HG02885 (cell line): ENCODE measurements around the gene TOMM6.
A peak's percentile ranks its signal among the peaks of the same experiment; 100 is the strongest.
"Not testable (repeated sequence)": the region's sequence is repeated elsewhere in the genome, so short reads cannot be mapped to it uniquely, and the experiment has no call there.

Experiments used
- ATAC-seq: cut with Tn5 transposase; IDR thresholded peaks from one replicate; pipeline ENCODE4 v1.9.1; 2021; ENCODE audit warnings: mild to moderate bottlenecking; ENCODE audit not compliant: unreplicated experiment, poor library complexity

Gene TOMM6

GRCh38 chr6:41783106-41783780 is 4.3 kb upstream of the TOMM6 start:
- no peak for ATAC-seq

- no peak for ATAC-seq
Observed at GRCh38 chr6:41784581-41785171, 2.8 kb upstream of the TOMM6 start.

DNA sequence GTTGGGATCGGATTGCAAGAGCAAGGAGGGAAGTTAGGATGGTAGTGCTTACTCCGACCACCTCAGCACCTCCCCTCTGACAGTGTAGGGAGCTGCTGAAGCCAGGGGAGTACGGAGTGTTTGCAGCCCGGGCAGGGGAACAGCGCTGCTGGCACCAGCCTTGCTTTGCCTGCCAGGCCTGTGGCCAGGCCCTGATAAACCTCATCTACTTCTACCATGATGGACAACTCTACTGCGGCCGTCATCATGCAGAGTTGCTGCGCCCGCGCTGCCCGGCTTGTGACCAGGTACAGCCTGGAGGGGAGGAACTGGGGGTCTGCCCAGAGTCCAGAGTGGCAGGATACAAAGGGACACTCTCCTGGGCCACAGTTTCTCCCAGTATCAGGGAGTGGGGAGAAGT is 2.2 kb upstream of the TOMM6 start:
- no peak for ATAC-seq

DNA sequence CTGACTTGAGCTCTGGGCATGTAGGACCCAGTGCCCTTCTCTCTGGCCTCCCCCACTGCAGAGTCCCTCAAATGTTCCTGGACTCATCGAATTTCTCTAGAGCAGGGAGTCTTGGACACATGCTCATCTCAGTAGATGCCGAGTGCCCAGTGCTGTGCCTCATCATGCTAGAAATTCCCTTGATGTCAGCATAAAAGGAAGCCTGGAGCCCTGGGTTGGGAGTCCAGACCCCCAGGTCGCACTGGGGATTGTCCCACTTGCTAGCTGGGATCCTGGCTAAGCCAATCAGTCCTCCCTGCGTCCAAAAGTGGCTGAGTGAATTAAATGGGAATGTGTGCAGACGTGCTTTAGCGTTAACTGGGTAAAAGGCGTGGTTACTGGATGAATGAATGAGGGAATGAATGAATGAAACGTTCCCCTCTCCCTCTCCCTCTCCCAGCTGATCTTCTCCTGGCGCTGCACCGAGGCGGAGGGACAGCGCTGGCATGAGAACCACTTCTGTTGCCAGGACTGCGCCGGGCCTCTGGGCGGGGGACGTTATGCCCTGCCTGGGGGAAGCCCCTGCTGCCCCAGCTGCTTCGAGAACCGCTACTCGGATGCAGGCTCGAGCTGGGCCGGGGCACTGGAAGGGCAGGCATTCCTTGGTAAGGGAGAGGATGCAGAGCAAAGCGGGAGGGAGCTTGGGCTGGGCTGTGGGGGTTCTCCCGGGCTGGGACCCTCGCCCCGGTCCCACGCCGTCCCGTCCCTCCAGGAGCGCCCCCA is 1.6 kb upstream of the TOMM6 start:
- ATAC-seq = peak; percentile 1

DNA sequence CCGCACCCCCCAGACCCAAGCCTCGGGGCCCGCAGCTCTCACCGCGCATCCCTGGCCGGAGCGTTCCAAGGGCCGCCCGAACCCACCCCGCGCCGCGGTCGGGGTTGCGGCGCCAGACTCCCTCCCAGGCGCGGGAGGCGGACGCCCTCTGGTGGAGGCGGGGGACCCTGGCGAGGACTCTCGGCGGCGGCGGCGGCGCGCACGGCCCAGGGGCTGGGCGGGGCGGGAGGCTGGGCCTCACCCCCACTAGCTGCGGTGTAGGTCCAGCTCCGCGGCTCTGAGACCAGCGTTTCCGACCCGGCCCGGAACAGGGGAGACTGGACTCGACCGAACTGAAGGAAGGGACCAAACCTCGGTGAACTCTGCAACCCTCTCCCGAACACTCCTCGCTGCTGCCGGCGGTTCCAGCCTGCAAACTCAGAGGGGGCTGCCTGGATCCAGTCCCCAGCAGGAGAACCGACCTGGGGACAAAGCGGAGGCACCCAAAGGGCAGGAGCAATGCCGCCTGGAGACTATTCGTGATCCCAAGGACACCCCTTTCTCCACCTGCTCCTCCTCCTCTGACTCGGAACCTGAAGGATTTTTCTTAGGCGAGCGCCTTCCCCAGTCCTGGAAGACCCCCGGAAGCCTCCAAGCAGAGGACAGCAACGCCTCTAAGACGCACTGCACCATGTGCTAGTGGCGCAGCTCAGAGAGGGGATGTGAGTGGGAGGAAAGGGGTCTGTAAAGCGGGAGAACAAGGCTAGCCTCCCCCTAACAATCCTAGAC is 859 bp upstream of the TOMM6 start:
- peak; percentile 68 for ATAC-seq

DNA sequence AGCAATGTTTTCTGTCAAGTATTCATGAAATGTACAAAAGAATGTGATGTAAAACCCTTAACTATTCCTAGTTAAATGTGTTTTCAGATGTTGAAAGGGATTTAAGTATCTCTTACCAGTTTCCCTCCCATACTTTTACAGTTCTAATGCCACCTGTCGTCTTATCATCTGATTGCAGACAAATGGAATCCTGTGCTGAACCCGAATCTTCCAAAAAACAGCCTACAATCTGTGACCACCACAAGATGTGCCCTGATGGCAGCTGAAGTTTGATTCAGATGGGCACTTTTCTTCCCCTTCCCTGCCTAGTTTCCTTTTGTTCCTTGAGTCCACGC is 1.9 kb downstream of the TOMM6 start:
- no peak for ATAC-seq

GRCh38 chr6:41790045-41790444 is 2.6 kb downstream of the TOMM6 start:
- ATAC-seq = no peak

GRCh38 chr6:41791305-41791704 is 3.8 kb downstream of the TOMM6 start:
- no peak for ATAC-seq

GRCh38 chr6:41791984-41792383 is 4.5 kb downstream of the TOMM6 start:
- no peak for ATAC-seq

DNA sequence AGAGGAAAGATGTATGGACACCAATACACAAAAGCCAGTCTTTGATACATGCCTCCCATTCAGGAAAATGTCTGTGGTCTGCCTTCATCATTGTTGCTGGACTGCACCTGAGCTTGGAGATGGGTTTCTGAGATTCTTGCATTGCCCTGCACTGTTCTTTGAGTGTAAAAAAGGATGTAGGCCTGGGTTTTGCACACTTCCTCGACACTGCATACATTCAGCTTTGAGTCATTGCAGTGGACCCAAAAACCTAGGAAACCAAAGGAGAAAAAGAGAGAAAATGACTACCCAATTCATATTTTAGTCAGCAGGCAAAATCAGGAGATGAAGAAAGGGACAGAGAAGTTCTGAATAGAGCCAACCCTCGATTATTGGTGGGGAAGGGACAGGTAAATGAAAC is 9.0 kb downstream of the TOMM6 start:
- no peak for ATAC-seq

DNA sequence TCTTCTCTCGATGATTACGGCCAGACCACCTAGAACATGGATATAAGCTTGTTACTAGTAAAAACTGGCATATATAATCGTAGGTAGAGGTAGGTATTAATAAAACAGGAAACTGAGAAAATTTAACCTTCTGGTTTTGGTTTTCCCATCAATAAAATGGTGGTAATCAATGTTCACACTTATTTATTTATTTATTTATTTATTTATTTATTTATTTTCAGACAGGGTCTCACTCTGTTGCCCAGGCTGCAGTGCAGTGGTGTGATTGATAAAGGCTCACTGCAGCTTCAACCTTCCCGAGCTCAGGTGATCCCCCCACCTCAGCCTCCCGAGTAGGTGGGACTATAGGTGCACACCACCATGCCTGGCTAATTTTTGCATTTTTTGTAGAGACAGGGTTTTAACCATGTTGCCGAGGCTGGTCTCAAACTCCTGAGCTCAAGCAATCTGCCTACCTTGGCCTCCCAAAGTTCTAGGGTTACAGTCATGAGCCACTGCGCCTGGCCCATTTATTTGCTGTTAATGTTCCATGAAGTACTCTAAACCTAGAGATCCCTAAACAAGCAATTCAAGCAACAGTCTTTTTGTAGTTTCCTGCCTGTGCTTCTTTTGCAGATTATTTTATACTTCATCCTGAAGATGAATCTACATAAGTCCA is 11.5 kb downstream of the TOMM6 start:
- ATAC-seq = no peak

DNA sequence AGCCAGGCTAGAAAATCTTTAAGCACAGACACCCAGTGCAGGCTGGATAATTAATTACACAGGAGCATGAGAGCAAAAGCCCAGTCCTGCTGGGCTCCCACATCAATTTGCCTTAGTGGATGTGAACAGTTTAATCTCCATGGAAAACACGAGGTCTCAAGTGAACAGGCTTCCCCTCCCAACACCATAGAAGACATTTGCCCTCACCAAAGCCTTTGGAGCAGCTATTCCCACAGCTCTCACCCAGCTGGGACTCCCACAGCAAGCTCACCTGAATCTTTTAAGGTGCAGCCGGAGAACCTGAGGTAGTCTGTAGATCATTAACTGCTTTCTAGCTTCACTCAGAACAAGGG is 12.0 kb downstream of the TOMM6 start:
- no peak for ATAC-seq

DNA sequence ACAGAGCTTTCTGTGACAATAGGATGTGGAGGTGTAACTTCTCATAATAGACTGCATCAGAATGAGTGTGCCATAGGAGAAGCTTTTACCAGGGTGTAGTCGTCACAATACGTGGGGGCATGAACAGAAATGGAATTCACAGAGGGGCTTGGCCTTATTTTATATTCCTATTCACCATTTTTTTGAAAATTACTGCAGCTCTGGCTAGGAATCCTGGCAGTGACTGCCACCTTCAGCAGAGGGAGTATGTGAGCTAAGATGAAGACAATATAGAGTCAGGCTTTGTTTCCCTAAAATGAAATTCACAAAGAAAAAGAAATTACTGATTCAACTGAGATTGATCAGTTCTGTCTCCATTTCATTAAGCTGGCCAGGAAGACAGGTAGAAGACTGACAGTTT is 13.9 kb downstream of the TOMM6 start:
- ATAC-seq = no peak

GRCh38 chr6:41805830-41806774 is 18.6 kb downstream of the TOMM6 start:
- ATAC-seq = no peak

- ATAC-seq = no peak
Observed at GRCh38 chr6:41811095-41811494, 23.6 kb downstream of the TOMM6 start.

DNA sequence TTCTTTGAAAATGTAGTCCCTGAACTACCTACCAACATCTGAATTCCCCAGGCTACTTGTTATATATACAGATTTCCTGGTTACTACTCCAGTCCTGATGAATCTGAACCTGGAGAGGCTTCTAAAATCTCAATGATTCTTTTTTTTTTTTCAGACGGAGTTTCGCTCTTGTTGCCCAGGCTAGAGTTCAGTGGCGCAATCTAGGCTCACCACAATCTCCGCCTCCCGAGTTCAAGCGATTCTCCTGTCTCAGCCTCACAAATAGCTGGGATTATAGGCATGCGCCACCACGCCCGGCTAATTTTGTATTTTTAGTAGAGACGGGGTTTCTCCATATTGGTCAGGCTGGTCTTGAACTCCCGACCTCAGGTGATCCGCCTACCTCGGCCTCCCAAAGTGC is 24.5 kb downstream of the TOMM6 start:
- ATAC-seq = not testable (repeated sequence)

- ATAC-seq = no peak
Observed at GRCh38 chr6:41813469-41813868, 26.0 kb downstream of the TOMM6 start.

GRCh38 chr6:41813956-41814355 is 26.5 kb downstream of the TOMM6 start:
- ATAC-seq = no peak

DNA sequence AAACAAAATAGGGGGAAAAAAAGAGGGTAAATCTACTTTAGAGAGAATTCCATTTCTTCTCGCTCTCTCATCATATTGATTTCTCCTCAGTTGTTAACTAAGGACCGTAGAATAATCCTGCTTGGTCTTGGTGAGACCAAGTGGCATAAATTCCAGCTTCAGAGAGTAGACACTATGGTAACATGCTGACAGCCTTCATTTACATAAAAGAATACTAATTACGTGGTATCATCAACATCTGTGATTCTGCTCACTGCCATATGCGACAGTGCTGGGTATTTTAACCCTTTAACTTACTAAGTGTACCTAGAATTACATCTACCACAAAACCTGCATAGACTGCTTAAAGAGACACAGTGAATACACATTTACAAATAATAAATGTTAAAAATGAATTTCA is 27.1 kb downstream of the TOMM6 start:
- no peak for ATAC-seq

DNA sequence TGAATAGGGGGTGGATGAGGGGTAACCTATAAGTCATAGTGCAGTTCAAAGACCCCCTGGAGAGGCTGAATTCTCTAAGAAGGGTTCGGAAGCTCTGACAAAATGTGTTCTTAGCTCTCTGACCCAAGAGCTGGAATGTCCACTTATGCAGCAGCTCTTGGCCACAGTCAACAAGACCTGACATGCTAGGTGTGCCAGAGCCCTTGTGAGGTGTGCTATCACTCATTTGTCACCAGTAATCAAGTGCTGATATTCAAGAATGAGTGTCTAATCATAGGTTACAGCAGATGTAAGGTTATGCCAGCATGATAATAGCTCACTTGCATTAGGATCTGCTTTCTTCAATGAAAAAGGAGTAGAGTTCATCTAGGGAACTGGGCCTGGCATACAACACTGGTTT is 28.1 kb downstream of the TOMM6 start:
- no peak for ATAC-seq
